Measurements from ENCODE around the gene CARD14.
"Not testable (repeated sequence)": the region's sequence is repeated elsewhere in the genome, so short reads cannot be mapped to it uniquely, and the experiment has no call there.

The CARD14 gene

DNA sequence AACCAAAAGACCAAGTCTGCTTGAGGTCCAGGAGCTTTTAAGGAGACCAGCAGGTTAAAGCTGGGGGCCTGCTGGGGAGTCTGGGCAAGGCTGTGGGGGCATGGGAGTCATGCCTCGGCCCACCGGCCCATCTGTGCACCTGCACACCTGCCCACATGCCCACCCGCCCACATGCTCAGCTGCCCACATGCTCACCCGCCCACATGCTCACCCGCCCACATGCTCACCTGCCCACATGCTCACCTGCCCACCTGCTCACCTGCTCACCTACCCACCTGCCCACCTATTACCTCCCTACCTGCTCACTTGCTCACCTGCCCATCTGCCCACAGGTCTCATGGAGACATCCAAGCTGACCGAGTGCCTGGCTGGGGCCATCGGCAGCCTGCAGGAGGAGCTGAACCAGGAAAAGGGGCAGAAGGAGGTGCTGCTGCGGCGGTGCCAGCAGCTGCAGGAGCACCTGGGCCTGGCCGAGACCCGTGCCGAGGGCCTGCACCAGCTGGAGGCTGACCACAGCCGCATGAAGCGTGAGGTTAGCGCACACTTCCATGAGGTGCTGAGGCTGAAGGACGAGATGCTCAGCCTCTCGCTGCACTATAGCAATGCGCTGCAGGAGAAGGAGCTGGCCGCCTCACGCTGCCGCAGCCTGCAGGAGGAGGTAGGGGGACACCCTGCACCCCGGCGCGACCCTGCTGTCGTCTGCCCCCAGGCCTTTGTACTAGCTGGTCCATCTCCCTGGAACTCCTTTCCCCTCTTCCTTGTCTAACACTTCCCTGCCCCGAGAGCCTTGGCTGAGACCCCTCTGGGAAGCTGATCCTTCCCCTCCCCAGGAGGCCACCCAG, 14.0 kb downstream of the CARD14 start:
- no peak for DNase-seq (ENCODE audit: low read depth)

DNA sequence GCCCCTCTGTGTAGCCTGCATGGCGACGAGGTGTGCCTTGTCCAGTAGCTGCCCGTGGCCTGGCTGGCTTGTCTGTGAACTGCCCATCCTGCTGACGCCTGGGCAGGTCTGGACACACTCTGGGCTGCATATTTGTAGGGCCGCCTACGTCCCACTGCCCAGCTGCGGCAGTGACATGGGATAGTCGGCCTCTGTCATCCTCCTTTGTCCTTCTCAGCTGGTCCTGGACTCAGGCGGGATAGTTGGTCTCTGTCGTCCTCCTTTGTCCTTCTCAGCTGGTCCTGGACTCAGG, 14.5 kb downstream of the CARD14 start:
- no peak for DNase-seq (ENCODE audit: low read depth)

GRCh38 chr17:80185968-80186367, 16.1 kb downstream of the CARD14 start:
- no peak for DNase-seq (ENCODE audit: low read depth)

DNA sequence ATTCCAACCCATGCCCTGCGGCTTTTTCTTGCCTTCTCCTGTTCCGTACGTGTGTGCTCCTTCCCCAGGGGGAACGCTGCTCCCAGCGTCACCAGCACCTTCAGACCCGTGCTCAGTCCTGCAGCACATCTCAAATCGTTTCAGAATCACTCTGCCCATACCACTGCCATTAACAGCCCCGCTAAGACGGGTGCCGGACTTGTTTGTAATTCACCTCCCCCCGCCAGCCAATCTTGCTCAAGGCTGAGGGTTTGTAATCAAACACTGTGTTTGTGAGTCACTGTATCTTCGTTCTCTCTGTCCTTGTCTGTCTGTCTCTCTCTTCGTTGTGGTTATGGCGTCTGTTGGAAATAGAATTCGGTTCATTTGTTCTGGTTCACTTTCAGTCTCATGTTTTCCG, 17.3 kb downstream of the CARD14 start:
- DNase-seq (ENCODE audit: low read depth): no peak

DNA sequence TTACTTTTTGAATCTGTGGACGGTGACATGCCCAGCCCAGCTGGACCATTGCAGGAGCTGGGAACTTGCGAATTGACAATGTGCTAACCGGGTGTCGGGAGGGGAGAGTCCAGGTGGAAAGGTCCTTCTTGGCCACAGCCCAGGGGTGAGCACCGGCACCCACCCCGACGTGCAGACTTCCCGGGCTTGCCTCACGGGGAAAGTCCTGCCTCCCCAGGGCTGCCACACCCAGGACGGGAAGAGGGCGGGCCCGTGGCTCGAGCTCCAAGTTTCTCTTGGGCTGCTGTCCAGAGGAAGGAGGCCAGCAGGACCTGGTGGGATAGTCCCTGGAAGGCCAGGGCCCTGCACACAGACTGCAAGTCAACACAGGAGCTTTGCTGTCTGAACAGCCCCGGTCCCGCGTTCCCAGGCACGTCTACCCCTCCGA, 17.7 kb downstream of the CARD14 start:
- DNase-seq (ENCODE audit: low read depth): no peak

DNA sequence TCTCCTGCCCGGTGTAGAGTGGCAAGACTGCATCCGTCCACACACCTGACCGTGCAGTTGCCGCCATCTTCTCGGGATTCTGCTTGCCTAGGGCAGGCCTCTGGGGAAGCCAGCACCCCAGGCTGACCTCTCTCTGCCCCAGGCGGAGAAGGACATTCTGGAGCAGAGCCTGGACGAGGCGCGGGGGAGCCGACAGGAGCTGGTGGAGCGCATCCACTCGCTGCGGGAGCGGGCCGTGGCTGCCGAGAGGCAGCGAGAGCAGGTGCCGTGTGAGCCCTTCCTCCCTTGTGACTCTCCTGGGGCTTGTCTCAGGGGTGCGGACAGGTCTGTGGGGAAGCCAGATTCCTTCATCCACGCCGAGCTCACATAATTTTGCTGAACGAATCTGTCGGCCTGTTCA, 19.8 kb downstream of the CARD14 start:
- DNase-seq (ENCODE audit: low read depth): no peak

DNA sequence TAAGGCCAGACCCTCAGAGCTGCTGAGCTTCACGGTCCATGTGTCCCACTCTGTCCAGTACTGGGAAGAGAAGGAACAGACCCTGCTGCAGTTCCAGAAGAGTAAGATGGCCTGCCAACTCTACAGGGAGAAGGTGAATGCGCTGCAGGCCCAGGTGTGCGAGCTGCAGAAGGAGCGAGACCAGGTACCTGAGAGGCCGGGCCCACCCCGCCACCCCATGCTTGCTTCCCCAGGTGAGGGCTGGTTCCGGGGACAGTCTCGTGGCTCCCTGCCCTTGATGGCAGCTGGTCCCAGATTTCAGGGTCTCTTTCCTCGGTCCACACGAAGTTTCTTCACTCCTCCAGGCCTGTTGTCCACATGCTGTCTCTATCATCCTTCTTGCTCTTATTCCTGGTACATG, 20.9 kb downstream of the CARD14 start:
- no peak for DNase-seq (ENCODE audit: low read depth)

DNA sequence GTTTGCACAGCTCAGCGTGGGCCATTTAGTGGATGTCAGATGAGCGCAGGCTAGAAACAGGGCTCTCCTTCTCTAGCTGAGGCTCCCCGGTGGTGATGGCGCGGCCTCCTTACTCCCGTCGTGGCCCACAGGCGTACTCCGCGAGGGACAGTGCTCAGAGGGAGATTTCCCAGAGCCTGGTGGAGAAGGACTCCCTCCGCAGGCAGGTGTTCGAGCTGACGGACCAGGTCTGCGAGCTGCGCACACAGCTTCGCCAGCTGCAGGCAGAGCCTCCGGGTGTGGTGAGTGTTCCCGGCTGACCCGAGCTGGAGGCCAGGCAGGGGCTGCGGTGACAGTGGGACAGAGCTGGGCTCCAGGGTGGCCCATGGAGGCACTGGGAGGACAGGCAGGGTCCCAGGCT, 21.4 kb downstream of the CARD14 start:
- DNase-seq (ENCODE audit: low read depth): no peak

- DNase-seq (ENCODE audit: low read depth): no peak
Measured at GRCh38 chr17:80191865-80192661, 22.2 kb downstream of the CARD14 start.

- DNase-seq (ENCODE audit: low read depth): no peak
Measured at GRCh38 chr17:80195141-80195540, 25.3 kb downstream of the CARD14 start.

DNA sequence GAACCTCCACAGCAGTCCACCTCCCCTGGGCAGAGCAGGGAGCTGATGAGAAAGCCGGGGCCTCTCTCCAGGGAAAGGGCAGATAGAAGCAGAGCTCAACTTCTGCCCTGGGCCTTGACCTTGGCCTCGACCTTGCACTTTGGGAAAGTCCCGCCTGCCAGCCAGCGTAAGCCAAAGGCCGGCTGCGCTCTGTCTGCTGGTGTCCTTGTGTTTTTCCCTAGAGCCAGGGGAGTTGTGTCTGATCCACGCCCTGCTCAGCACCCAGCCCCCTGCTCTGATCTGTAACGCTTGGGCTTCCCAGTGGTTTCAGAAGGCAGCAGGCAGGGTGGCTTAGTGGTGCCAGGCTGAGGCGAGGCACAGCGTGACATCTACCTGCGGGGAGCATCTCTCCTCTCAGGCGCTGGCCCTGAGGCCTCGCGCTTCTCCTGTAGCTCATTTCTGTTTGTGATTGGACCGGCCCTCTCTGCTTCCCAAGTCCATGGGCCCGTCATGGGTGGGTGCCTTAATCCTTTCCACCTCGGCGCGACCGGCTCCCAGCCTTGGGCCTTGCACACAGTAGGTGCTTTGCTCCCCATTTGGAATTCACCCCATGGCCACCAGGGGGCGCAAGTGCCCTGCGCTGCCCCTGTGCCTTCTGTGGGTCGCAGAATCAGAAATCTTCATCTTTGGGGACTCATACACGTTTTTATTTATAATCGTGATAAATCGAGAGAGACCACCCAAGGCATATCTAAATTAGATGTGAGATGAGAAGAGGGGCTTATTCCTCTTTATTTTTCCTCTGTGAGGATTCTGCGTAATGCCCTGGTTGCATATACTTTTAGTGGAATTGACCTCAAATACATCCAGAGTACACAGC, 26.1 kb downstream of the CARD14 start:
- no peak for DNase-seq (ENCODE audit: low read depth)

- DNase-seq (ENCODE audit: low read depth): no peak
Measured at GRCh38 chr17:80196652-80197051, 26.8 kb downstream of the CARD14 start.

- no peak for DNase-seq (ENCODE audit: low read depth)
Measured at GRCh38 chr17:80198144-80198661, 28.4 kb downstream of the CARD14 start.

GRCh38 chr17:80199295-80199694, 29.5 kb downstream of the CARD14 start:
- DNase-seq (ENCODE audit: low read depth): not testable (repeated sequence)

DNA sequence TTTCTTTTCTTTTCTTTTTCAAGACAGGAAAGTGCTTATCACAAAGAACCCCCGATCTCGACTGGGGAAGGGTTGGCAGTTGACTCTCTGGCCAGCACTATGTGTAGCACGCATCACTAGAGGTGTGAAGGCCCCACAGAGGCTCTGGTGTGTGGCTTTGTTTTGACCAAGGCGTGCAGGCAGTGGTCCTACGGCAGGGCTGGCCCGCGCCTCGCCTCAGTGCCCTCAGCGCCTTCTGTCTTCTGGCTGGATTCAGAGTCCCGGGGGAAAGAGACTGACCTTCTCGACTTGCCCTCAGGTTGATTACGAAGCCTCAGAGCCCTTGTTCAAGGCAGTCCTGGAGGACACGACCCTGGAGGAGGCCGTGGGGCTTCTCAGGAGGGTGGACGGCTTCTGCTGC, 31.6 kb downstream of the CARD14 start:
- DNase-seq (ENCODE audit: low read depth): no peak

- no peak for DNase-seq (ENCODE audit: low read depth)
Measured at GRCh38 chr17:80202197-80202596, 32.4 kb downstream of the CARD14 start.

DNA sequence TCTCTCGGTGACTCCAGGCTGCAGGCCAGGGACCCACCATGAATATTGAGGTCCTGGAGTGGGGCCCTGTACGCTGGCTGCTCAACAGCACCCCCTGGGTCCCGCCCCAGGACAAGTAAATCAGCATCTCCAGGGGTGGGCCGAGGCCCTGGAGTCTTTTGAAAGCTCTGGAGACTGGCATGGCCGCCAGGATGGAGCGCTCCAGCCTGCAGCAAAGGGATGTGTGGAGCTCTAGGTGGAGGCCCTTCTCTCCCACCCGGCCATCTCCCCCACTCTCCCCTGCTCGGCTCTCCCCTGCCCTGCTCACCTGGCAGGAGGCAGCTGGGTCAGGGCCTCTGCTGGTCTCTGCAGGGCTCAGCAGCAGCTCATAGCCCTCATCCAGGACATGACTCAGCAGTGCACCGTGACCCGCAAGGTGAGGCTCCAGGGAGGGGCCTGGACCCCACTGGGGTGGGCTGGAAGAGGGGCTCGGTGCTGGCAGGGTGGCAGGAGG, 33.7 kb downstream of the CARD14 start:
- DNase-seq (ENCODE audit: low read depth): no peak

DNA sequence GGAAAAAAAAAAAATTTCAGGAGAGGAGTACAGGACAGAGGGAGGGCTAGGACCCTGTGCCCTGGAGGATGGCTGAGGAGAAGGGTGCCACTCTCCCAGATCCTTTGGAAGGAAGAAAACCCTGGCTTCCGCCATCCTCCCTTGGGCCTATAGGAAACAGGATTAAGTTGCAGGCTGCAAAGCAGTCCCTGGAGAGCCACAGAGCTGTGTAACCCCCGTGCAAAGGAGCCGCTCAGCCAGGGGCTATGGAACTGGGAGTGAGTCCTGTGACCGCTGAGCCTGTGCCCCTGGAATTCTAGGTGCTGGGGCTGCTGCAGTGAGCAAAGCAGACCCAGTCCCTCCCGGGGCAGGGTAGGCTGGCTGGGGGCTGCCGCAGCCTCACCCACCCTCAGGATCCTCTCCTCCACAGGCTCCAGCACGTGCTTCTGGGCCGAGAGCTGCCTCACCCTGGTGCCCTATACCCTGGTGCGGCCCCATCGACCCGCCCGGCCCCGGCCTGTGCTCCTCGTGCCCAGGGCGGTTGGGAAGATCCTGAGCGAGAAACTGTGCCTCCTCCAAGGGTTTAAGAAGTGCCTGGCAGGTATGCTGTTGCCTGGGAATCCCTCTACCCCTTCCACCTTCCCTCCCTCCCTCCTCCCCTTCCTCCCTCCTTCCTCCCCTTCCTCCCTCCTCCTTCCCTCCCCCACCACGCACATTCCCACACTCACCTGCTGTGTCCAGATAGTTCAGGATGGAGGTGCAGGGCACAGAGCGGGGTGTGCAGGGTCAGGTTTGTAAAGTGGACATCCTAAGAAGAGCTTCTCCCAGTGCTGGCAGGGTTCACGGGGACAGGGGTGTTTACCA, 35.0 kb downstream of the CARD14 start:
- DNase-seq (ENCODE audit: low read depth): no peak

DNA sequence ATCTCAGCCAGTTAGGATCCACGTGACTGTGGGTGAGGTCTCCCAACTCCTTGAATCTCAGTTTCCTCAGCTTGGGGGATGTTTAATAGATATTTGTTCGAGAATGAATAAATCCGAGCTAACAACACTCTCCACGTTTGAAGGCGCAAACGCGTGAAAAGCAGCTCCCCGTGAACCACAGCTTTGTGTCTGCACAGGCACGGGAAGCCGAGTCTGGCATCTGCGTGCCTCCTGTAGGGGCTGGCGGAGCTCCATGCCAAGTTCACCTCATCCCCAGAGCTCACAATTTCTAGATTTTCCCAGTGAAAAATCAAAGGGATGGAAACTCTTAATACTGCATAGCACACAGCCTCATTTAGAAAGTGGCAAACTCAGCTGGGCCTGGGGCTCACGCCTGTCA, 36.0 kb downstream of the CARD14 start:
- DNase-seq (ENCODE audit: low read depth): no peak

GRCh38 chr17:80208050-80208449, 38.2 kb downstream of the CARD14 start:
- DNase-seq (ENCODE audit: low read depth): no peak

DNA sequence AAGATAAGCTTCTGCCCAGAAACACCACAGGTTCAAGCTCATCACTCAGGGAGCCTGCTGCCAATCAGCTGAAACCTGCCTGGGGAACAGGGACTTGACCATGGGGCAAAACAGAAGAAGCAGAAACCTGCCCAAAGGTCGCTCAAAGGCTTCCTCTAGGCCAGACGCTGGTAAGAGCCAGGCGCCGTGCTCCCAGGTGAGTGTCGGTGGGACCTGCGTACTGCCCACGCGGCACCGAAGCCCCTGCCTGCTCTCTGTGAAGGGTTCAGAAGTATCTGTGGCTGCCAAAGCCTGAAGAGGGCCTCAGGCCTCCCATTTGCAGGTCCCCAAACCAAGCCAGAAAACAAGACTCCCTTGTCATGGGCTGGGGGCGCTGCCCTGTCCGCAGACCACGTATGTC, 39.9 kb downstream of the CARD14 start:
- no peak for DNase-seq (ENCODE audit: low read depth)

Measured in CMK (cell line).